NOMO-1 (cell line): ENCODE measurements around the gene ANKRD17.
A peak's percentile ranks its signal among the peaks of the same experiment; 100 is the strongest.
"Not testable (repeated sequence)": the region's sequence is repeated elsewhere in the genome, so short reads cannot be mapped to it uniquely, and the experiment has no call there.

ENCODE experiments used
- DNase-seq, 2 experiments: peaks; one replicate each; lab custom pipeline; 2025; ENCODE audit not compliant: unreplicated experiment in 2 of 2; lab: John Stamatoyannopoulos, UW

ANKRD17 gene

GRCh38 chr4:73258686-73259570, at the start of gene ANKRD17:
Gene ANKRD17 (minus strand): TSS chr4:73258798. CDS start chr4:73258668, 130 bp downstream.
- DNase-seq, result peak; percentile 82 to 94

DNA sequence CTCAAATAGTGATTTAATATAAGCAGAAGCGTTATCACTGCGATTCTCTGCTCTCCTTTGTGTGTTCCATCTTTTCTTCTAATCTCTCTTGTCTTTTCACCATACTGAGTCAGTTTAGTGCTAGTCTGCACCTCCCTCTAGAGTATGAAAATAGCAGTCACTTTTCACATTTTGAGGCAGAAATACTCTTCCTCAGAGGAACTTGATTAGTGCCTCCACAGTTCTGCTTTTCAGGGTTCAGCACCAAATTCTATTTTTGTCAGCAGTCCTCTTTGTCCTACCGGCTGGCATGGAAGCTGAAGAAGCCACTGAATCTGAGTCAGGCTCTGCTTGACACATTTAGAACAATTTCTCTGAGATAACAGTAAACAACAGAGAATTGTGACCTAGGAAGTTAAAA, 49.7 kb upstream of the ANKRD17 start:
- DNase-seq, result peak; percentile 59 to 87

DNA sequence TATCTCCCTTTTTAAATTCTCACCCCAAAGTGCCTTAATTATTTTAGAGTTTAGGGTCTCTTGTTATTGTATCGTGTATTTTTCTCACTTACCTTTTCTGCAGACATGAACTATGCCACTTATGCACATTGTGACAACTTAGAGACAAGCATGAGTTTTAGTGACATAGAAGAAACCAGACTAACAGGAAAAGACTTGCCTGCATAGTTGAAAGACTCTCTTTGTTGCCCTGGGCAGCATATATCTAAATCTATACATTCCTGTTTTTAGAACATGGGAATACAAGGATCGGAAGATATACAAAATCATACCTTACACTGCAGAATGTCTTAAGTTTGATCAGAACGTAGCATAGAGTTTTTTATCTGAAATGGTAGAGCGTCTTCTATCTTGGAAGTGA, 45.1 kb upstream of the ANKRD17 start:
- no peak for DNase-seq

DNA sequence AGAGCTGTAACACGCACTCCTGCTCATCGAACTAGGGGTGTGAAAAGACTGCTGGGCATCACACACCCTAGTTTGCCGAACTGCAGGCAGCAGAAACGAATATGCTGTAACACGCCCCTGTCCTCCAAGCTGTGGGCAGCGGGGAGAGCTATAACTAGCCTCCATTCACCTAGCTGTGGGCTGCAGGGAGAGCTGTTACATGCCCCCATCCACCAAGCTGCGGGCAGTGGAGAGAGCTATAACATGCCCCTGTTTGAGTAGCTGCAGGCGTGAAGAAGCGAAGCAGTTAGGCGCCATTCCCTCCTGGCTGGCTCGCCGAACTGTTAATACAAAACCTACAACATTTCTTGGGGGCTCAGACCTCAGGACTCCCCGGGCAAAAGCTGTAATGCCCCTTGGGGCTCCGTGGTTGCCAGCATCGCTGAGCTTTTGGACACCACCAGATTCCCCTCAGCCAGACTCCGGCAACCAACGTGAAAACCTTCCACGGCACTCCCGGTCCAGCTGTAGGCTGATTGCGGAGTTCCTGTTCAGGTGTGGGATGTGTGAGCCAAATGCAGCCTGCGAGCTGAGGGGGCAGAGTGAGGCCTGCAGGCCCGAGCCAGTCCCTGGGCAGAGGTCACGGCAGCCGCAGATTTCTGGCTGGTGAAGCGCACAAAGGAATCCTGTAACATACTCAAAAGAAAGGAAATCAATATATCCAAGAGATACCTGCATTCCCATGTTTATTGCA, 41.1 kb upstream of the ANKRD17 start:
- no peak for DNase-seq

- not testable (repeated sequence) for DNase-seq
Observed at GRCh38 chr4:73292661-73293060, 34.1 kb upstream of the ANKRD17 start.

GRCh38 chr4:73281982-73282381, 23.4 kb upstream of the ANKRD17 start:
- no peak for DNase-seq

DNA sequence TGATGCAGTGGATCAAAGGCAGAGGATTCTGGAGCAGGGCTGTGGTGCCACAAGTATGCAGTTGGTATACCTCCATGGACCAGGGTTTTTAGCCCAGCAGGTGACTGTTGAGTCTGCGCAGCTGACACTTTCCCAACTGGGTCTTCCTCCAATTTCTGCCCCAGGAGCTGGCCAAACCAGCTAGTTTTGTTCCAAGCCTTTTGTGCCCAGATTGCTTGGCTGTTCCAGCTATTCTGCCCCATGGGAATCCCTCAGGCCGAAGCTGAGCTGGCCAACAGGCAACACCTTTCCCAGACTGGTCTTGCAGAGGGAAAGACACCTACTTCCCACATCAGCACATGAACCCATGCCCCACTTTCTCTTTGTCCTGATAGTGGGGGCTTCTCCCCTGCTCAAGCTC, 22.8 kb upstream of the ANKRD17 start:
- DNase-seq, result no peak

- DNase-seq, result no peak
Observed at GRCh38 chr4:73277201-73277600, 18.6 kb upstream of the ANKRD17 start.

DNA sequence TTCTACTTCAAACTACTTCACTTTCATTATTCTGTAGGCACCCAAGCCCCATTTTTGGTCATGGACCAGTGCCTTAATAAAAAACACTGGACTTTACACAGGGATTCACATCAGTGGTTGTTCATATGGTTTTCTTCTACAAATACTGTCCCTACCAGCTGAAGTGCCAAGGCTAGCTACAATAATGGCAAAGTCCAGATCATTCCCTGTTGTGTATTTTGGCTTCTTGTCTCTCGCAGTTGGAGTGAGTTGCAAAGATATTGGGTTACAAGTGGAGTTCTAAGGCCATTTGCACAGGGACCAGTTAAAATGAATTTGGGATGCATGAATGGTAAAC, 16.7 kb upstream of the ANKRD17 start:
- DNase-seq, result no peak

GRCh38 chr4:73272816-73273215, 14.2 kb upstream of the ANKRD17 start:
- no peak for DNase-seq

- no peak for DNase-seq
Observed at GRCh38 chr4:73267050-73267449, 8.5 kb upstream of the ANKRD17 start.

- no peak for DNase-seq
Observed at GRCh38 chr4:73259571-73260090, 1.0 kb upstream of the ANKRD17 start.

DNA sequence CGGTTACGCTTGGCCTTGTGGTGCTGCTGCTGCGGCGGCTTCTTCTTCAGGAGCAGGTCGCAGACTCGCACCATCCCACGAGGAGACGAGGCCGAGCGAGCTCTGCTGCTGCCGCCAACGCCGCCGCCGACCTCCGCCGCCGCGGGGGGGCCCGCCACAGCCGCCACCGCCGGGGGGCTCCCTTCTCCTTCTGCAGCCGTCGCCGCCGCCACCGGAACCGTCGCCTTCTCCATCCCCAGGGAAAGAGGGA, 237 bp downstream of the ANKRD17 start:
- DNase-seq, result peak in 1 of 2 experiments; percentile 64

DNA sequence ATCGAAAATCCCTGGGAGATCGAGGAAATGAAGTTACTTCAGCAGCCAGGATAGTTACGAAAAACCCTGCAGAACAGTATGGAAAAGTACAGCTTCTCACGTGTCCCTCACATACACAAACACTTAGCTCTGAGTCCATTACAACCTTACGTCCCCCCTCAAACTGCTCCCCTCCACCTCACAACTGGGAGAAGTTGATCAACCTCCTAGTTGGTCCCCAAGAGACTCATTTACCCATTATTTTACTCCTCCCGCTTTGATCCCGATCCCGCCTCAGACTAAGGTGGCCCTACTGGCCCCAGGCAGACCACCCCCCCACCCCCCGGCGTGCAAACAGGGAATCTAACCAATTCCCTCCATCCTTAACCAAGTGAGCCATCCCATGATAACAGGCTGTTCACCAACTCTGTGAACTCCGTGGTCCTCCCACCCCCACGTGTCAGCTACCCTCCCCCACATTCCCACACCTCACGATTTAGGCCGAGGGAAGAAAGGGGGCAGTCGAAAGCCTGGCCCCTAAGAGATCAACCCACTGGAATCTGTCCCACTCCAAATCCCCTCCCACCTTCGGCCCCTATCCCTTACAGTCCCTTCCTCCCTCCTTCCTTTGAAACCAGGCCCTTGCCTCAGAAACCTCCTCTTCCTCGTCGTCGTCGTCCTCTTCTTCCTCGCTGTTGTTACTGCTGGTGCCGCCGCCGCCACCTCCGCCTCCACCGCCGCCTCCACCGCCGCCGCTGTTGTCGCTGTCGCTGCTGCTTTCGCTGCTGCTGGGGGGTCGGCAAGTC, 755 bp downstream of the ANKRD17 start:
- peak; percentile 31 to 65 for DNase-seq

DNA sequence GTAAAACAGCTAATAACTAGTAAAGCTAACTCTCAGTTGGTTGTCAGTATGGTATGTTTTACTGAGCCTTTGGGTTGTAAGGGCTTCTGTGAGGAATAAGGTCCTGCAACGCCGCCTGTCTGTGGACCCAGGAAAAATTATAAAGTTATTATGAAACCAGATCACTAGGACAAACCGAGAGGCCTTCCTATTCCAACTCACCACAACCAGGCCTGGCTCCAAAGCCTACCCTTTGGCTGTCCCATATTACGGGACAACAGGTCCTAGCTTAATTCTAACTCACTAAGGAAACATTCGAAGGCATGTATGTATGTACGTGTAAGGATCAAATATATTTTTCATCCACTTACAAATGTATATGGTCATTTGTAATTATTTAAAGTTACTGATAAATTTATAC, 1.4 kb downstream of the ANKRD17 start:
- DNase-seq, result peak; percentile 40 to 81

DNA sequence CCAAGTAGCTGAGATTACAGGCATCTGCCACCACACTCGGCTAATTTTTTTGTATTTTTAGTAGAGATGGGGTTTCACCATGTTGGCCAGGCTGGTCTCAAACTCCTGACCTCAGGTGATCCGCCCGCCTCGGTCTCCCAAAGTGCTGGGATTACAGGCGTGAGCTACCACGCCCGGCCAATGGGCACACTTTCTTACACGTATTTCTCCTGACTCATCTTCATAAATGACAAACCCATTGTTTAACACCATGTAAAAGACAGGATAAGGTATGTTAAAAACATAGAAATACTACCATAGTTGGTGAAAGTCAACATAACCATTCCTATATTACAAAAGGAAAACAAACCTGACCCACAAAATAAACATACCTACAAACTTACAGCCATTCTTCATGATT, 2.8 kb downstream of the ANKRD17 start:
- not testable (repeated sequence) for DNase-seq

DNA sequence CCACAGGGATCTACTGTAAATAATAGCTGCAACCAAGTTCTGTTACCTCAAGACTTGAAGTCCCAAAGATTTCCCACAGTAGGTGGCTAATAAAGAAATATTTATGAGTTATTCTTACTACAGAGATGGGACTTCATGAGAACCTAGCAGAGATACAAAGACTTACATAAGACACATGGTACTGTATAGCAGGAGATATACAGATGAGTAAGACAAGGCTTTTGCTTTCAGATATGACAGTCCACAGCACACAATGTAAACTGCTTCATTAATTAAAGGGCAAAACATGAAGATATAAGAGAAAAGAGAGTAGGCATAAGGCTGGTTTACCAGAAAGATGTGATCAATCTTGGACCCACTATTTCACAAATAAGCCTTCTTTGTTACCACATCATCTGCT, 6.6 kb downstream of the ANKRD17 start:
- DNase-seq, result no peak

DNA sequence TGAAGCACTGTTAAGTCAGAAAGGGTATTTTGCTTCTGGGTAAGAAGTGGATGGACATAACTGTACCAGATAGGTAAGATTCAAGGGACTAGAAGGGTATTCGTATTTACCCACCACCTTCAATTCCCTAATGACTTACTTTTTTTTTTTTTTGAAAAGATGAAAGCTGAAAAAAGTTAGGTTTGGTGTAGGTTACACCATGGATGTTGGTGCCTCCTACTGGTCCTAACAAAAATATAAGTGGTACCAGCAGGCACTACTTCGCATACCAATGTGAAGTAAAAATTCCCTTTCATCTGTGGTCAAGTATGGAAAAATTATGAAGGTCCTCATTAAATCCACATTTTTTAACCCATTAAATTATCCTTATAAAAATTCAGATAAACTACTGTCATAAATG, 7.2 kb downstream of the ANKRD17 start:
- DNase-seq, result no peak

- DNase-seq, result no peak
Observed at GRCh38 chr4:73250642-73251041, 8.0 kb downstream of the ANKRD17 start.

DNA sequence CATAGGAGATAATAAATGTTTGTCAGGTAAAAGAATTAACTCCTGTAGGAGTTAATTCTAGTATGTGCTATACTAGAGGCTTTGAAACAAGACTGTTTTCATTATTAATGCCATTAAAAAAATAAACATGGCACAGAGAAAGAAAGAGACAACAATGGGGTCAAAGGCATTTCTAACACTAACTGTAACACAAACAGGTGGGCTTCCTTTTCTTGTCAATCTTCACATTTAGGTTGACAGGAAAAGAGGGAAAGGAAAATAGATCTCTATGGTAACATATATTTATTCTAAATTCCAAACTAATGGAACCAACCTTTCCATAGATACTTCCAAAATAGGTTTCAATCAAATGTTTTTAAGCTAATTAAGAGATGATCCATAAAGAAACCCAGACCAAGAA, 9.8 kb downstream of the ANKRD17 start:
- DNase-seq, result no peak

DNA sequence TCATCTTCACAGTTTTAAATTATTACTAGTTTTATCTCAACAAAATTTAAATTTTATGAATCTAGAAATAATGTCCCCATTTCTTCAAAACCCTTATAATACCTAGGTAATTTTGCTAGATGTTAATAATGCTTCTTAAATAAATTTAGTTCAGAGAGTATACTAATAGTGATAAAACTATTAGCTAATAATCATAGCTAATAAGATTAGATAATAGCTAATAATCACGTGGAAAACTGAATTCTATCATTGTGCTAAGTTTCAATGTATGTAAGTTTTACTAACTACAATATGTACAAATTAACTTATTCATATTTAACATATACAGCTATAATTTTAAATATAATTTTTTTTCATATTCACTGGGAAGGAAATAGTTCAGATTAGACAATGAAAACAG, 10.2 kb downstream of the ANKRD17 start:
- no peak for DNase-seq
